ENCODE results near the gene MRGPRF. TPM values are rescaled to one million over a fixed set of nuclear protein-coding genes. Genes with fewer than 3 reads are reported as not detected.
A peak's percentile ranks its signal among the peaks of the same experiment; 100 is the strongest.

Gene MRGPRF
- total RNA-seq, 4 donors from 2014 or later = 88.9 to 213 (median 165) TPM

GRCh38 chr11:69044111-69045013 is 31.3 kb upstream of the MRGPRF start:
- peak; percentile 29 for ATAC-seq
- Histone ChIP-seq H3K9me3 (no peaks in the 10 kb centered on the region), H3K27me3 (no peaks in the 10 kb centered on the region), H3K4me1 (peaks cover 0 to 26% (median 0%) of the 10 kb centered on the region in 3 donors), H3K4me3 (no peak overlapping the region), H3K36me3 (no peaks in the 10 kb centered on the region), H3K27ac (peak overlapping the region in 3 of 4 donors; percentile 55 to 74 (median 64))
- WGBS, 2 donors (ENCODE audit: low coverage in 1 of 2) = 36 to 45% methylated on average over 7 to 14 of the region's 15 CpGs
- TF ChIP-seq CTCF (IDR thresholded peaks at IDR 0.05) (peak in 3 of 4 experiments; percentile 40 to 64 (median 56)), POLR2A (IDR thresholded peaks at IDR 0.05) (no peak), POLR2AphosphoS5 (IDR thresholded peaks at IDR 0.05) (peak; percentile 63), EP300 (IDR thresholded peaks at IDR 0.05) (no peak)

GRCh38 chr11:69041516-69041915 is 28.5 kb upstream of the MRGPRF start:
- WGBS, 2 donors (ENCODE audit: low coverage in 1 of 2) = 24 to 67% methylated on average over 1 to 2 of the region's 2 CpGs

GRCh38 chr11:69040581-69041260 is 27.7 kb upstream of the MRGPRF start:
- H3K36me3 ChIP-seq = no peaks in the 10 kb centered on the region
- no peak overlapping the region for H3K4me3 ChIP-seq
- ATAC-seq = peak; percentile 17
- H3K27me3 ChIP-seq = no peaks in the 10 kb centered on the region
- no peak for TF ChIP-seq CTCF (IDR thresholded peaks at IDR 0.05)
- TF ChIP-seq POLR2AphosphoS5 (IDR thresholded peaks at IDR 0.05) = no peak
- TF ChIP-seq POLR2A (IDR thresholded peaks at IDR 0.05) = no peak
- TF ChIP-seq EP300 (IDR thresholded peaks at IDR 0.05) = no peak
- H3K27ac ChIP-seq = peak overlapping the region in 1 of 4 donors; percentile 29
- H3K9me3 ChIP-seq = no peaks in the 10 kb centered on the region
- H3K4me1 ChIP-seq = peaks cover 0 to 29% (median 1%) of the 10 kb centered on the region in 3 donors
- WGBS, 2 donors (ENCODE audit: low coverage in 1 of 2) = 30% methylated on average over 2 of the region's 4 CpGs; no CpG with 5 or more reads in 1 of the 2 donors

More at GRCh38 chr11:69041516-69041915, 28.5 kb upstream of the MRGPRF start:
- no peak for ATAC-seq
- no peaks in the 10 kb centered on the region for H3K27me3 ChIP-seq
- H3K4me1 ChIP-seq = peaks cover 0 to 21% (median 0%) of the 10 kb centered on the region in 3 donors
- no peaks in the 10 kb centered on the region for H3K9me3 ChIP-seq
- TF ChIP-seq CTCF (IDR thresholded peaks at IDR 0.05) = no peak
- TF ChIP-seq EP300 (IDR thresholded peaks at IDR 0.05) = no peak
- TF ChIP-seq POLR2A (IDR thresholded peaks at IDR 0.05) = no peak
- TF ChIP-seq POLR2AphosphoS5 (IDR thresholded peaks at IDR 0.05) = no peak
- no peak overlapping the region for H3K4me3 ChIP-seq
- no peaks in the 10 kb centered on the region for H3K36me3 ChIP-seq
- peak overlapping the region in 1 of 4 donors; percentile 29 for H3K27ac ChIP-seq

- no peak overlapping the region for H3K27ac ChIP-seq
- no peak overlapping the region for H3K4me3 ChIP-seq
- no peaks in the 10 kb centered on the region for H3K9me3 ChIP-seq
- H3K27me3 ChIP-seq = no peaks in the 10 kb centered on the region
- ATAC-seq = no peak
- TF ChIP-seq POLR2A (IDR thresholded peaks at IDR 0.05) (no peak), EP300 (IDR thresholded peaks at IDR 0.05) (no peak), POLR2AphosphoS5 (IDR thresholded peaks at IDR 0.05) (no peak), CTCF (IDR thresholded peaks at IDR 0.05) (no peak)
- 93% methylated on average over 3 of the region's 6 CpGs for WGBS, 2 donors (ENCODE audit: low coverage in 1 of 2)
- peaks cover 0 to 35% (median 4%) of the 10 kb centered on the region in 3 donors for H3K4me1 ChIP-seq
- H3K36me3 ChIP-seq = no peaks in the 10 kb centered on the region
These were observed 27.0 kb upstream of the MRGPRF start for GRCh38 chr11:69040051-69040450.
